B cell (primary cell): ENCODE results near the gene FRRS1. TPM values are rescaled to one million over a fixed set of nuclear protein-coding genes. Genes with fewer than 3 reads are reported as not detected.

Experiments
- ATAC-seq: fragments of 200-7000 bp; cut with Tn5 transposase; one replicate; pipeline ENCODE4 v1.10.0; 2021; ENCODE audit warnings: low read depth, mild to moderate bottlenecking, moderate number of reproducible peaks, moderate library complexity
- CTCF ChIA-PET: fragments of 350-600 bp; sonication (Branson Sonifier 250); formaldehyde crosslinking; loops from one replicate; lab custom pipeline; 2021; ENCODE audit warnings: antibody characterized with exemption, inconsistent platforms; lab: Charles Lee
- POLR2A ChIA-PET: fragments of 350-600 bp; sonication (Branson Sonifier 250); formaldehyde crosslinking; loops from one replicate; lab custom pipeline; 2021; ENCODE audit warnings: antibody characterized with exemption; lab: Charles Lee
- DNase-seq: peaks from one replicate; pipeline ENCODE4 v3.0.0; 2013
- H2AFZ ChIP-seq: 2 replicates; pipeline ENCODE4 v1.6.1; 2012; ENCODE audit warnings: mild to moderate bottlenecking, low read depth, low read length; ENCODE audit not compliant: insufficient read depth, poor library complexity, severe bottlenecking
- H3K27ac ChIP-seq, 2 donors: 1 replicate in 1 of 2; 2 replicates in 1 of 2; pipeline ENCODE4 v1.5.1; 2012 to 2013; ENCODE audit warnings: low read length in 2 of 2, mild to moderate bottlenecking in 2 of 2, moderate library complexity in 1 of 2
- H3K27me3 ChIP-seq, 4 experiments: fragments of 200-600 bp in 1 of 4; sonication (generic) in 1 of 4; replicated peaks in 1 of 4; 1 replicate in 2 of 4; 2 replicates in 2 of 4; pipeline versions ENCODE4 v1.6.1 to v1.7.0; 2013 to 2016; ENCODE audit warnings: low read length in 3 of 4, mild to moderate bottlenecking in 2 of 4, mixed read lengths in 1 of 4, moderate library complexity in 1 of 4; ENCODE audit not compliant: insufficient read depth in 4 of 4, control insufficient read depth in 3 of 4; ENCODE audit errors: control extremely low read depth in 1 of 4
- H3K36me3 ChIP-seq, 2 experiments: replicated peaks in 1 of 2; 1 replicate in 1 of 2; 2 replicates in 1 of 2; pipeline versions ENCODE4 v1.6.1 to v1.7.1; 2013; ENCODE audit warnings: low read length in 1 of 2; ENCODE audit not compliant: insufficient read depth in 2 of 2, control insufficient read depth in 1 of 2; ENCODE audit errors: control extremely low read depth in 1 of 2, extremely low read depth in 1 of 2
- H3K4me1 ChIP-seq, 2 donors: fragments of 200-600 bp in 1 of 2; sonication (generic) in 1 of 2; 1 replicate in 1 of 2; 2 replicates in 1 of 2; pipeline versions ENCODE4 v1.5.1 to v1.6.1; 2013 to 2017; ENCODE audit warnings: low read length in 2 of 2; ENCODE audit not compliant: control insufficient read depth in 2 of 2, insufficient read depth in 2 of 2
- H3K4me2 ChIP-seq: replicated peaks from 2 replicates; pipeline ENCODE3; 2012; ENCODE audit warnings: mild to moderate bottlenecking, low read depth, low read length; ENCODE audit not compliant: poor library complexity, severe bottlenecking
- H3K4me3 ChIP-seq, 5 experiments: fragments of 200-600 bp in 1 of 5; sonication (generic) in 1 of 5; 1 replicate in 3 of 5; 2 replicates in 2 of 5; pipeline versions ENCODE4 v1.5.1 to v1.7.0; 2011 to 2016; ENCODE audit warnings: low read length in 4 of 5, mild to moderate bottlenecking in 4 of 5, low read depth in 2 of 5, control low read depth in 1 of 5, moderate library complexity in 1 of 5; ENCODE audit not compliant: insufficient read depth in 1 of 5; ENCODE audit errors: control extremely low read depth in 1 of 5, extremely low read depth in 1 of 5
- H3K79me2 ChIP-seq: fragments of 200-600 bp; sonication (generic); one replicate; pipeline ENCODE4 v1.6.0; 2016; ENCODE audit warnings: low read length; ENCODE audit not compliant: control insufficient read depth, insufficient read depth
- H3K9ac ChIP-seq: fragments of 200-600 bp; sonication (generic); 2 replicates; pipeline ENCODE4 v1.6.1; 2017; ENCODE audit warnings: mild to moderate bottlenecking, low read length, moderate library complexity
- H3K9me3 ChIP-seq, 3 donors: one replicate each; pipeline versions ENCODE4 v1.6.1 to v1.7.1; 2013; ENCODE audit warnings: low read length in 2 of 3; ENCODE audit not compliant: control insufficient read depth in 2 of 3, insufficient read depth in 1 of 3; ENCODE audit errors: control extremely low read depth in 1 of 3
- H4K20me1 ChIP-seq: 2 replicates; pipeline ENCODE4 v1.6.0; 2012; ENCODE audit warnings: mild to moderate bottlenecking, low read length; ENCODE audit not compliant: insufficient read depth, control insufficient read depth, poor library complexity, severe bottlenecking
- H3K27ac Mint-ChIP-seq: one replicate; pipeline ENCODE4 v1.8.0; 2021; ENCODE audit warnings: mixed read lengths
- H3K27me3 Mint-ChIP-seq: one replicate; pipeline ENCODE4 v1.8.0; 2021; ENCODE audit warnings: mixed read lengths
- H3K4me1 Mint-ChIP-seq: one replicate; pipeline ENCODE4 v1.8.0; 2021; ENCODE audit warnings: mixed read lengths
- H3K4me3 Mint-ChIP-seq: one replicate; pipeline ENCODE4 v1.8.0; 2021; ENCODE audit warnings: mixed read lengths
- H3K9me3 Mint-ChIP-seq: one replicate; pipeline ENCODE4 v1.8.0; 2022; ENCODE audit warnings: mixed read lengths; ENCODE audit not compliant: insufficient read depth
- EZH2 ChIP-seq: IDR thresholded peaks from 2 replicates; pipeline ENCODE4 v1.6.1; 2012; ENCODE audit warnings: borderline replicate concordance, low read depth, mild to moderate bottlenecking, moderate library complexity, low read length; ENCODE audit not compliant: insufficient read depth, poor library complexity, severe bottlenecking
- WGBS: methylation state at CpG from one replicate; pipeline ENCODE4 v1.1.5; 2013; ENCODE audit warnings: missing lambda C conversion rate; ENCODE audit not compliant: insufficient coverage; 5-methylcytosine and 5-hydroxymethylcytosine counted together
- intact Hi-C: fragments of 100-400 bp; cut with micrococcal nuclease; formaldehyde crosslinking; loops from one replicate; pipeline ENCODE4 v1.10.0; 2022
- polyA plus RNA-seq: library from polyadenylated mRNA; depleted of rRNA; stranded (reverse); fragments of >200 nt; gene quantifications from 2 replicates; pipeline ENCODE4 v1.2.3, GENCODE V29; 2012
- total RNA-seq, 2 donors: library from RNA; stranded (reverse); fragments of 120-200 nt in 1 of 2; gene quantifications; 1 replicate in 1 of 2; 2 replicates in 1 of 2; pipeline versions ENCODE4 v1.2.3 to v1.2.4, GENCODE V29; 2013 to 2022
- TF ChIP-seq, protein P1 (sequence below): fragments of 200-600 bp; IDR thresholded peaks from one replicate; pipeline ENCODE4 v1.8.0; 2022; ENCODE audit warnings: antibody characterized with exemption, mild to moderate bottlenecking

Gene FRRS1
- total and polyA plus RNA-seq, 2 donors (not counting 1 experiment from before 2014, with no cell fraction given) = 0.73 to 0.96 TPM

DNA sequence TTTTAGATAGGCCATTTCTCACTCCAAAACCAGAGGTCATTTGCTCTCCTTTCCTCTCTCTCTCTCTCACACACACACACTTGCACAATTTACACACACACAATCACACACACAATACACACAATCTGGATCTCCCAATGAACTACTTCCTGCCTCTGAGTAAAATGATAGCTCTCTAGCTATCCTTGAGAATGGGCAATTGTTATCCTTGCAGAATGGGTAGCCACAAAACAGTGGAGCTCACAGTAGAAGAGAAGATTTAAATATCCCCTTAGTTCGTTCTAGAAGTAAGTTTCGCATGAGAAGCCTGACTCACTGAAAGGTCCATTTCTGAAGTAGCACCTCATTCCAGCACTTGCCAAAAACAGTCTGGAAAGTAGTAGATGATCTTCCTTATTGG, 102.9 kb downstream of the FRRS1 start:
- Histone ChIP-seq H3K4me2 (no peak overlapping the region), H3K79me2 (no peaks in the 10 kb centered on the region), H3K27me3 (no peaks in the 10 kb centered on the region), H3K4me1 (no peaks in the 10 kb centered on the region), H3K9me3 (no peaks in the 10 kb centered on the region), H3K9ac (no peak overlapping the region), H4K20me1 (no peaks in the 10 kb centered on the region), H3K36me3 (no peaks in the 10 kb centered on the region), H2AFZ (no peak overlapping the region), H3K4me3 (no peak overlapping the region), H3K27ac (no peak overlapping the region)
- WGBS = 100% methylated on average over 1 of the region's 2 CpGs
- CTCF ChIA-PET = interaction anchor here (1.0 to 1.8 kb wide), 2 partner anchors 11 to 22 kb away, joined by 3 to 6 read pairs; no protein-coding TSS in a partner anchor
- Mint-ChIP-seq H3K27me3 (peaks cover 8% of the 10 kb centered on the region), H3K27ac (no peak overlapping the region), H3K4me3 (no peak overlapping the region), H3K9me3 (no peaks in the 10 kb centered on the region), H3K4me1 (no peaks in the 10 kb centered on the region)
- POLR2A ChIA-PET = no interaction called here
- ATAC-seq = no peak
- DNase-seq = no peak
- intact Hi-C loops = no loop called here
- no peak for TF ChIP-seq EZH2
- TF ChIP-seq, protein P1, sequence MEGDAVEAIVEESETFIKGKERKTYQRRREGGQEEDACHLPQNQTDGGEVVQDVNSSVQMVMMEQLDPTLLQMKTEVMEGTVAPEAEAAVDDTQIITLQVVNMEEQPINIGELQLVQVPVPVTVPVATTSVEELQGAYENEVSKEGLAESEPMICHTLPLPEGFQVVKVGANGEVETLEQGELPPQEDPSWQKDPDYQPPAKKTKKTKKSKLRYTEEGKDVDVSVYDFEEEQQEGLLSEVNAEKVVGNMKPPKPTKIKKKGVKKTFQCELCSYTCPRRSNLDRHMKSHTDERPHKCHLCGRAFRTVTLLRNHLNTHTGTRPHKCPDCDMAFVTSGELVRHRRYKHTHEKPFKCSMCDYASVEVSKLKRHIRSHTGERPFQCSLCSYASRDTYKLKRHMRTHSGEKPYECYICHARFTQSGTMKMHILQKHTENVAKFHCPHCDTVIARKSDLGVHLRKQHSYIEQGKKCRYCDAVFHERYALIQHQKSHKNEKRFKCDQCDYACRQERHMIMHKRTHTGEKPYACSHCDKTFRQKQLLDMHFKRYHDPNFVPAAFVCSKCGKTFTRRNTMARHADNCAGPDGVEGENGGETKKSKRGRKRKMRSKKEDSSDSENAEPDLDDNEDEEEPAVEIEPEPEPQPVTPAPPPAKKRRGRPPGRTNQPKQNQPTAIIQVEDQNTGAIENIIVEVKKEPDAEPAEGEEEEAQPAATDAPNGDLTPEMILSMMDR = no peak

DNA sequence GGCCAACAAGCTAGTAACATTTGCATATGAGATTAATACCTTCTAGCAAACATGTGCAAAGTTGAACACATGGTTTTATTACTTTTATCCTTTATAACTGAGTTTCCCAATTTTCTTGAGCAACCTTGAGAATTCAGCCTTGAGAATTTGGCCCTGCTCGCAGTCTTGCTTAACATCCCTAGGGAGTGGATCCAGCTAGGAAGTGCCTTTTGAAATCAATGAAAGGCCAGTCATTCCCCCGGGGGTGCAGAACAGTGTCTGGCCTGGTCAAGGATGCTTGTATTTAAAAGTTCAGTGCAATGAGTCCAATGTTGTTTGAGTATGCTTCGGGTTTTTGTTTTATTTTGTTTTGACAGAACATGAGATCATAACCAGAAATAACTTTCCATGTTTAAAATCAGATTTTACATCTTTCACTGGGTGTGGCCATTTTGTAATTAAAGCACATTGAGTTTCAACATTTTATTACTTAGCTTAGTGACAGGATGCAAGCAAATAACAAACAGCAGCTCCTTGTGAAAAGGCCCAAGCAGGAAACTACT, 103.8 kb downstream of the FRRS1 start:
- ChIA-PET POLR2A (no interaction called here), CTCF (interaction anchor here (1.0 to 1.8 kb wide), 3 partner anchors 9 to 23 kb away, joined by 3 to 6 read pairs (median 3); no protein-coding TSS in a partner anchor)
- Histone ChIP-seq H3K79me2 (no peaks in the 10 kb centered on the region), H3K9ac (no peak overlapping the region), H3K27ac (no peak overlapping the region), H3K4me3 (no peak overlapping the region), H3K27me3 (no peaks in the 10 kb centered on the region), H3K9me3 (no peaks in the 10 kb centered on the region), H3K4me2 (no peak overlapping the region), H4K20me1 (no peaks in the 10 kb centered on the region), H3K36me3 (no peaks in the 10 kb centered on the region), H3K4me1 (no peaks in the 10 kb centered on the region), H2AFZ (no peak overlapping the region)
- 83% methylated on average over 2 of the region's 3 CpGs for WGBS
- no peak for DNase-seq
- no peak overlapping the region for H3K27ac Mint-ChIP-seq
- no peaks in the 10 kb centered on the region for H3K9me3 Mint-ChIP-seq
- no peaks in the 10 kb centered on the region for H3K4me1 Mint-ChIP-seq
- no peak for ATAC-seq
- peaks cover 4% of the 10 kb centered on the region for H3K27me3 Mint-ChIP-seq
- TF ChIP-seq EZH2 = no peak
- TF ChIP-seq, protein P1 = no peak
- intact Hi-C loops = no loop called here
- no peak overlapping the region for H3K4me3 Mint-ChIP-seq
